Panc1 (cell line): Measurements from ENCODE around the gene STRIP1.

ENCODE experiments used
- CTCF ChIP-seq: fragments of 450-650 bp; IDR thresholded peaks from 2 replicates; pipeline ENCODE4 v1.5.1; 2017; ENCODE audit warnings: mild to moderate bottlenecking
- POLR2AphosphoS5 ChIP-seq: IDR thresholded peaks from 2 replicates; pipeline ENCODE4 v1.6.1; 2012; ENCODE audit warnings: mild to moderate bottlenecking, low read depth, low read length, moderate library complexity
- REST ChIP-seq, 2 experiments: IDR thresholded peaks; 2 replicates each; pipeline ENCODE4 v1.6.1; 2011 to 2012; ENCODE audit warnings: low read depth in 2 of 2, control low read depth in 1 of 2, low read length in 1 of 2, mild to moderate bottlenecking in 1 of 2, moderate library complexity in 1 of 2; ENCODE audit not compliant: insufficient read depth in 1 of 2
- SIN3A ChIP-seq: IDR thresholded peaks from 2 replicates; pipeline ENCODE4 v1.6.1; 2012; ENCODE audit warnings: low read depth, mild to moderate bottlenecking, low read length, moderate library complexity, borderline replicate concordance; ENCODE audit not compliant: insufficient read depth
- TCF7L2 ChIP-seq: IDR thresholded peaks from 2 replicates; pipeline ENCODE4 v1.6.1; 2011; ENCODE audit warnings: mild to moderate bottlenecking, low read depth, low read length, inconsistent platforms

GRCh38 chr1:110006516-110006915 lies 27.9 kb upstream of the STRIP1 start:
- TF ChIP-seq CTCF, result no peak
- no peak for TF ChIP-seq TCF7L2
- TF ChIP-seq SIN3A, result no peak
- no peak for TF ChIP-seq REST (IDR thresholded peaks at IDR 0.05; ENCODE audit: insufficient read depth in 1 of 2, low read depth in 2 of 2, low read length in 1 of 2)
- no peak for TF ChIP-seq POLR2AphosphoS5
